OCI-LY3 (cell line): ENCODE data around the gene BICC1.

Experiments used
- H2AFZ ChIP-seq: fragments of 200-600, 300-600 bp; shearing (Covaris generic); 2 replicates; pipeline ENCODE4 v1.6.0; 2014; ENCODE audit warnings: antibody characterized with exemption, low read depth, low read length
- H3K27ac ChIP-seq: fragments of 200-600, 300-600 bp; sonication (generic); 2 replicates; pipeline ENCODE4 v1.5.1; 2014; ENCODE audit warnings: mild to moderate bottlenecking, low read length, moderate library complexity, mixed read lengths
- H3K27me3 ChIP-seq: fragments of 200-600, 300-600 bp; sonication (generic); 2 replicates; pipeline ENCODE4 v1.6.1; 2014; ENCODE audit warnings: low read depth, low read length, mixed read lengths
- H3K36me3 ChIP-seq: fragments of 200-600, 300-600 bp; sonication (generic); replicated peaks from 2 replicates; pipeline ENCODE3; 2014; ENCODE audit warnings: low read depth, low read length, mixed read lengths
- H3K4me1 ChIP-seq: fragments of 300-600, 200-600 bp; sonication (generic); 2 replicates; pipeline ENCODE4 v1.6.1; 2014; ENCODE audit warnings: low read length, mixed read lengths
- H3K4me2 ChIP-seq: fragments of 200-600, 300-600 bp; sonication (generic); 2 replicates; pipeline ENCODE4 v1.6.1; 2014; ENCODE audit warnings: low read length, mixed read lengths
- H3K4me3 ChIP-seq: fragments of 300-600, 200-600 bp; sonication (generic); 2 replicates; pipeline ENCODE4 v1.5.1; 2014; ENCODE audit warnings: antibody characterized with exemption, mild to moderate bottlenecking, low read length, moderate library complexity
- H3K79me2 ChIP-seq: fragments of 300-600, 200-600 bp; shearing (Covaris generic); 2 replicates; pipeline ENCODE4 v1.6.1; 2014; ENCODE audit warnings: mild to moderate bottlenecking, low read length, mixed read lengths
- H3K9ac ChIP-seq: fragments of 300-600, 200-600 bp; shearing (Covaris generic); 2 replicates; pipeline ENCODE4 v1.6.0; 2014; ENCODE audit warnings: mild to moderate bottlenecking, low read length, moderate library complexity
- H3K9me3 ChIP-seq: fragments of 200-600, 300-600 bp; shearing (Covaris generic); 2 replicates; pipeline ENCODE4 v1.6.1; 2014; ENCODE audit warnings: low read length, mixed read lengths; ENCODE audit not compliant: insufficient read depth
- H4K20me1 ChIP-seq: fragments of 200-600, 300-600 bp; sonication (generic); 2 replicates; pipeline ENCODE4 v1.6.1; 2016; ENCODE audit warnings: low read length, mixed read lengths; ENCODE audit not compliant: insufficient read depth
- CTCF ChIP-seq: fragments of 200-600, 300-600 bp; sonication (generic); IDR thresholded peaks from 2 replicates; pipeline ENCODE4 v1.5.1; 2014; ENCODE audit warnings: antibody characterized with exemption, low read length, low read depth
- EZH2phosphoT487 ChIP-seq: fragments of 200-600 bp; shearing (Covaris generic); IDR thresholded peaks from 2 replicates; pipeline ENCODE4 v1.6.1; 2018; ENCODE audit warnings: antibody characterized with exemption, mixed run types, low read depth

BICC1 gene

GRCh38 chr10:58575491-58575890 lies 62.8 kb downstream of the BICC1 start:
- Histone ChIP-seq H4K20me1 (no peaks in the 10 kb centered on the region), H3K79me2 (no peaks in the 10 kb centered on the region), H2AFZ (no peak overlapping the region), H3K36me3 (no peaks in the 10 kb centered on the region), H3K4me2 (no peak overlapping the region), H3K9ac (no peak overlapping the region), H3K27ac (no peak overlapping the region), H3K9me3 (no peaks in the 10 kb centered on the region), H3K27me3 (no peaks in the 10 kb centered on the region), H3K4me1 (no peaks in the 10 kb centered on the region), H3K4me3 (no peak overlapping the region)
- TF ChIP-seq EZH2phosphoT487 = no peak
- TF ChIP-seq CTCF = no peak

GRCh38 chr10:58576751-58577436 lies 64.2 kb downstream of the BICC1 start:
- no peak for TF ChIP-seq CTCF
- H3K4me1 ChIP-seq = no peaks in the 10 kb centered on the region
- H3K4me3 ChIP-seq = no peak overlapping the region
- H3K9ac ChIP-seq = no peak overlapping the region
- H3K79me2 ChIP-seq = no peaks in the 10 kb centered on the region
- no peaks in the 10 kb centered on the region for H4K20me1 ChIP-seq
- no peak overlapping the region for H2AFZ ChIP-seq
- H3K36me3 ChIP-seq = no peaks in the 10 kb centered on the region
- H3K9me3 ChIP-seq = no peaks in the 10 kb centered on the region
- H3K4me2 ChIP-seq = no peak overlapping the region
- no peaks in the 10 kb centered on the region for H3K27me3 ChIP-seq
- H3K27ac ChIP-seq = no peak overlapping the region

GRCh38 chr10:58577437-58577777 lies 64.7 kb downstream of the BICC1 start:
- Histone ChIP-seq H4K20me1 (no peaks in the 10 kb centered on the region), H3K4me2 (no peak overlapping the region), H3K79me2 (no peaks in the 10 kb centered on the region), H3K9me3 (no peaks in the 10 kb centered on the region), H3K4me3 (no peak overlapping the region), H3K9ac (no peak overlapping the region), H3K27ac (no peak overlapping the region), H3K36me3 (no peaks in the 10 kb centered on the region), H2AFZ (no peak overlapping the region), H3K27me3 (no peaks in the 10 kb centered on the region), H3K4me1 (no peaks in the 10 kb centered on the region)
- no peak for TF ChIP-seq EZH2phosphoT487
- TF ChIP-seq CTCF = no peak

- TF ChIP-seq CTCF (no peak), EZH2phosphoT487 (no peak)
- Histone ChIP-seq H3K9ac (no peak overlapping the region), H3K4me1 (no peaks in the 10 kb centered on the region), H3K9me3 (no peaks in the 10 kb centered on the region), H3K4me3 (no peak overlapping the region), H4K20me1 (no peaks in the 10 kb centered on the region), H3K27me3 (no peaks in the 10 kb centered on the region), H3K79me2 (no peaks in the 10 kb centered on the region), H3K27ac (no peak overlapping the region), H3K36me3 (no peaks in the 10 kb centered on the region), H3K4me2 (no peak overlapping the region), H2AFZ (no peak overlapping the region)
Measured at GRCh38 chr10:58578366-58578765, 65.7 kb downstream of the BICC1 start.
